Hepatic stellate cell (primary cell): ENCODE measurements around the gene YARS2.

Experiments used
- DNase-seq: peaks from one replicate; pipeline ENCODE4 v3.0.0; 2011; ENCODE audit warnings: low spot score

The YARS2 gene

DNA sequence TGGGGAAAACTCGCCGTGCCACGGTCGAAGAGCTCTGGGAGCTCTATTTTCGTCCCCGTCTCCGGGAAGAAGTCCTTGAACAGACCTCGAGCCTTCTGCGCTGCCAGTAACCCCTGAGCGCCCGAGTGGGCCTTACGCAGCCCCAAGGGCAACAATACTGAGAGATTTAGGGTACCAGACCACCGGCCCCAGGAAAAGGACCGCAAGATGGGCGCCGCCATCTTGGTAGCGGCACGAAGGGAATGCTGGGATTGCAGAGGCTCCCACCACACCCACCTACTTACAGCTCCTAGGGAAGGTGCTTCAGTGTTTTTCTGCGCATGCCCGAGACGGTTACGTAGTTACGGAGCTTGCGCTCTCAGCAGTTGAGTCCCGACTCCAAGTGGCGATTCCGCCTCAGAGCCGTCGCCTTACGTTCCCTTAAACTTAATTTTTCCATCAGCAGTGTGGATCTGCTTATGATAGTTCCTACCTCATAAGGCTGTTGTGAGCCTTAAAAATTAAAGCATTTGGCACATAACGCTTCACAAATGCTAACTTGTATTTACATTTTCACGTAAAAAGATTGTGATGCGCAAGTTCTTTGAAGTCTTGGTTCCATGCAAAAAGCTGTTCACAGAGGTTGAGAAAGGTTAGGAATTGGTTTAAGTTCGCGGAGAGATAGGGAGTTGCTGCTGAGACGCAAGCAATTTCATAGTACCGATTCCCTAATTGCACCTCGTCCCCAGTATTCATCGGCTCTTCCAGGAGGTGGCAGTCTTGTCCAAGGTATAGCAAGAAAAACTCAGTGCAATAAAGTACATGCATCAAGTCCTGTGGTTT is at the start of gene YARS2:
Gene YARS2, minus strand, starts transcription at position 244 of the 822 bp plus-strand sequence. Its CDS starts 23 bp downstream, at position 221.
- peak; percentile 87 for DNase-seq

GRCh38 chr12:32804301-32804700 is 48.6 kb upstream of the YARS2 start:
- DNase-seq = no peak

- DNase-seq = no peak
These were observed 45.7 kb upstream of the YARS2 start for GRCh38 chr12:32801269-32801980.

- DNase-seq = no peak
These were observed 38.6 kb upstream of the YARS2 start for GRCh38 chr12:32794281-32794680.

DNA sequence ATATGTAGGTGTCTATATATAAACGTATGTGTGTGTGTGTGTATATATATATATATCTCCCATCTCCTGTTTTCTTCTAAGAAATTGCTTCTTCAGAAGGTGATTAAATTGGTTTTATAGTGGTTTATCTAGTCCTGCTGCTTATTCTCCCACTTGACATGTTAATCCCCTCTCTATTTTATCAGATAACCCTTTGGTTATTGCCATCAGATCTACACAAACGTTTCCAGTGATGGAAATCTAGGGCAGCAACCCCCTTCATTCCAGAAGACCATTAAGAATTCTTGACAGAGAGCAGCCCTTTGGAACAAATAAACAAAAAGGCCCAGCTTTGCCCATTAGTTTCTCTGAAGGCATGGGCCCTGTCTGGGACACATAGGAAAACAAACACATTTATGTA is 34.2 kb upstream of the YARS2 start:
- DNase-seq = no peak

DNA sequence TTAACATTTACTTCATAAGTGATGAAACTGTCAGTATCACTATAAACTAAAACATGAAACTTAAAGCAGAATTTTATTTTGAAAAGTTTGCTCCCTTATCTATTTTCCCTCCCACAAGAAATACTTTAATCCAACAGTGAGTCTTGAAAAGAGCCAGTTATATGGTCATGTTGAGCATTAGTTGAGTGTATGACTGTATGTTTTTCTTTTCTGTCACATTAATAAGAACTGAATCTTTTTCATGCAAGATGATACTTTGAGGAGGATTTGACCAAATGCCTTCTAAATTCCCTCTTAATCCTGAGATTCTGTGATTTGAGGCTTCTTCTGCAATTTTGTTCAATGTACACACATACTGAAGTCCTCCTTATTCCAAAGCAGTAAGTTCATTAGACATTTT is 33.7 kb upstream of the YARS2 start:
- no peak for DNase-seq

GRCh38 chr12:32788405-32788804 is 32.7 kb upstream of the YARS2 start:
- no peak for DNase-seq

- no peak for DNase-seq
These were observed 29.9 kb upstream of the YARS2 start for GRCh38 chr12:32785557-32785956.

DNA sequence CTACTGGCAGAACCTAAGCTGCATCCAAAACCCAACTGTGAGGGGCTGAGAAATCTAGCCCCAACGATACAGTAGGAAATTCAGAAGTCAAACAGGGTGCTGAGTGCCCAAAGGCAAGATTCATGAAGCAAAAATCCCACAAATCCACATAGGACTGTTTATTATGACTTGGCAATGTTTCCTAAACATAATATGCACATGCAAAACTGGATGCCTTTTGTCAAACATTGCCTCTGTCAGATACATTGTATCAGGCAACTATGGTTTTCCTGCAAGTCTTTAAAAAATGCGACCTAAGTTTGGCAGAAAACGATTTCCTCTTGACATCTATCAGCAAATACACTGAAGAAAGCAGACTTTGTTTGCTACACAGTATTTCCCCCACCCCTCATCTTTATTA is 27.3 kb upstream of the YARS2 start:
- DNase-seq = no peak

DNA sequence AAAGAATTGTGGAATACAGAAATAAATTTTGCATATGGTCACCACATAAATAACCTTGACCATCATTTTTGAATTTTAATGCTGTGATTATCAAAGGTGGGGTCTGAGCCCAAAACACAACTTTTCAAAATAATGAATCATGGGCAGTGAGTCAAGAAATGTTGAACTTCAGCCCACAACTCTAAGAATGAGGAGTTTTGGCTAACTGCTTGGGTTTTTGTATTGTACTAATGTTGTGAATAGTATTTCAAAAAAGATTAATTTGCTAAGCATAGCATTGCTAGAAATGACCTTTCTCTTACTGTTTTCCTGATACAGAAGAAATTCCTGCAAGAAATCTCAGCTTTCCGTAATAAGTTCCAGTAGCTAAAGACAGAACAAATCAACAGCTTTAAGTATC is 24.4 kb upstream of the YARS2 start:
- DNase-seq = no peak

DNA sequence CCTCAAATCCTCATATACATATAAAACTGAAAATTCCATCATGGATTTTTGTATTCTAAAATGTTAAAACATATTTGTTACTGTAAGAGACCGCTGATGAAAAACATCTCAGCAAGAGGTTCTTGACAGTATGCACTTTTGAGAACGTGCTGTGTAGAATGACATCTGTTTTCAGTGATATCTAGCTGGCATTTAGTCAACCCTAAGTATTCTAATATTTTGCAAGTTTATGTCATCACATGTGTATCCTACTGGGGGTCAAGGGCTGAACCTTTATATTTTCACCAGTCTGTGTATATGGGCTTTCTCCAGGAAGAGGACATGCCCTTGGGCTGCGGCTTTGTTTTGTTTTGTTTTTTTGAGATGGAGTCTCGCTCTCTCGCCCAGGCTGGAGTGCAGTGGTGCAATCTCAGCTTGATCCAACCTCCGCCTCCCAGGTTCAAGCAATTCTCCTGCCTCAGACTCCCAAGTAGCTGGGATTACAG is 22.0 kb upstream of the YARS2 start:
- no peak for DNase-seq

- DNase-seq = no peak
These were observed 21.5 kb upstream of the YARS2 start for GRCh38 chr12:32777159-32777558.

- no peak for DNase-seq
These were observed 20.6 kb upstream of the YARS2 start for GRCh38 chr12:32776258-32776657.

GRCh38 chr12:32773691-32774090 is 18.0 kb upstream of the YARS2 start:
- DNase-seq = no peak

- no peak for DNase-seq
These were observed 14.4 kb upstream of the YARS2 start for GRCh38 chr12:32770141-32770540.

- no peak for DNase-seq
These were observed 12.8 kb upstream of the YARS2 start for GRCh38 chr12:32768518-32768917.

DNA sequence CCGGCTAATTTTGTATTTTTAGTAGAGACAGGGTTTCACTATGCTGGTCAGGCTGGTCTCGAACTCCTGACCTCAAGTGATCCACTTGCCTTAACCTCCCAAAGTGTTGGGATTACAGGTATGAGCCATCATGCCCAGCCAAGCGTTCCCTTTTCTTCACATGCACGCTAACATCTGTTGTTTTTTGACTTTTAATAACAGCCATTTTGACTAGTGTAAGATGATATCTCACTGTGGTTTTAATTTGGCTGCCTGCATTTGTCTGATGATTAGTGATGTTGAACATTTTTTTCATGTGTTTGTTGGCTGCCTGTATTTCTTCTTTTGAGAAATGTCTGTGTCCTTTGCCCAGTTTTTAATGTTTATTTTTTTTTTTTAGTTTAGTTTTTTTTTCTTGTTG is 10.2 kb upstream of the YARS2 start:
- no peak for DNase-seq

DNA sequence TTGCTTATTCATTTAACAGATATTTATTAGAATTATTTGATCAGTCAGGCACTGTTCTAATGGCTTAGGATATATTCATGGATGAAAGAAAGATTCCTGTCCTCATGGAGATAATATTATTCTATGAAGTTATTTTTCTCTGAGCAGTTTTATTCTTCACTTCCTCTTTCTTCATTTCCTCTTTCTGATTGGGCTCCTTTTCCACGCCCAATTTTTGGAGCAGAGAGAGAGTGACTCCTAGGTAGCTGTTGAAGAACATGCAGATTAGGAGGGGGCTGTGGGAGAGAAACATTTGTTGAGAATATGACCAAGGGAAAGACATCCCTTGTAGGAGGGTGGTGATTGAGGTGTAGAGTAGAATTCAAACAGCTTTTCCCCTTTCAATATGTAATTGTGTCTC is 6.0 kb upstream of the YARS2 start:
- no peak for DNase-seq

GRCh38 chr12:32757157-32757556 is 1.5 kb upstream of the YARS2 start:
- no peak for DNase-seq

DNA sequence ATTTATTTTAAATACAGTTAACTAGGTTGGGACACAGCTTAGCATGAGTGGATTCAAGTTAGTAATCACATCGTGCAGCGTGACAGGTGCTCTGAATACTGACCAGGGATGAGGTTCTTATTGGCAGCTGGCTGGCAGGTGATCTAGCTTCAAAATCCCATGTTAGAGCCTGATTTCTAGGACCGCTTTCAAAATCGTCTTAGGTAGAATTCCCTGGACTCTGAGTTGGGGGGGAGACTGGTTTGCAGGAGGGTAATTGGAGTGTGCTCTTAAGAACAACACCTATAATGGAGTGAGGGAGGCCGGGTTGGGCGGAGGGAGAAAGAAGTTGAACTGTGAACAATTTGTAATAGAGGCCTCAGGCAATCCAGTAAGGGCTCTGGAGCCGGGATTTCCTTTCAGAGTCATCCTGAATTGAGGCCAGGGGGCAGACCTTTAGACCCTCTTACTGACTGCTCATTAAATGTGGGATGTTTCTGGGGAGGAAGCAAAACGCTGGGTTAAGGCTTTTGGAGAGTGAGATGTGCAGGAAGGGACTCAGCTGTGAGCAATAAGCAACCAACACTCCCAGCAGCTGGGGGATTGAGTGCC is 874 bp upstream of the YARS2 start:
- no peak for DNase-seq

DNA sequence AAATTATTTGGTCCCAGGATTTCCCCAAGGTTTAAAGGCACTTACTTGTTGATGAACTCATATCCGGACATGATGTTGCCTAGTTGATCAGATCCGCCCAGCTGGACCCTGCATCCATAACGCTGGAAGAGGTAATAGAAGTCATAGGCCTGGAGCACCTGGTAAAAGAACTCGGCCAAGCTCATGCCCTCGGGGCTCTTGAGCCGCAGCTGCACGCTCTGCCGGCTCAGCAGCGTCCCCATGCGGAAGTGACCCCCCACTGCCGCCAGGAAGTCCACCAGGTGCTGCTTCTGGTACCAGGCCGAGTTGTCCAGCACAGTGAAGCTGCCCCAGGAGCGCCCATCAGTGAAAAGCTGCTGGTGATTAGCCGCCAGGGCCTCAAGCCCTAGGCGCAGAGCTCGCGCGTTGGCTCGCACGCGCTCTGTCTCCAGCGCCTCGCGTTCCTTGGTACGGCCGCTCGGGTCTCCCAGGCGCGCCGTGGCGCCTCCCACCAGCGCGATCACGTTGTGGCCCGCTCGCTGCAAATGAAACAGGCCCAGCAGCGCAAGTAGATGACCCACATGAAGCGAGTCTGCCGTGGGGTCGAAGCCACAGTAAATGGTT is 545 bp downstream of the YARS2 start:
- peak; percentile 35 for DNase-seq

GRCh38 chr12:32754111-32754510 is 1.6 kb downstream of the YARS2 start:
- no peak for DNase-seq

DNA sequence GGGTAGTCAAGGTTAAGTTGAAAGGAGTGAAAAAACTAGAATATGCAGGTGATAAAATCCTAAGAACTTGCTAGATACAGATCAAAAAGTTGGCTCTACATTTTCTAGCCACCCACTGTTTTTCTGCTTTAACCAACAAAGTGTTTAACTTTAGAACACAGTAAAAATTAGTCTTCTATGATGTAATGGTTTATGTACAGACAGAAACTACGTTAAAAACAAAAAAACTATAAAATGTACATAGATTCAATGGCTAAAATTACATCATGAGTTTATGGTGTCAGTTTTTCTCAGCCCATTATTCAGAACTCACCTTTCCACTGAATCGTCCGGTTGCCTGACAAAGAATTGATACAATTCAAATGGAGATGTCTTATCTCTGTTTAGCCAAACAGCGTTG is 2.1 kb downstream of the YARS2 start:
- no peak for DNase-seq
